Astrocyte (in vitro differentiated cells and primary cell): Measurements from ENCODE around the gene KRTAP10-6.

Experiments
- CTCF ChIP-seq: IDR thresholded peaks from 2 replicates; pipeline ENCODE4 v1.5.1; 2011; ENCODE audit warnings: low read depth, mild to moderate bottlenecking, inconsistent platforms, low read length, moderate library complexity; ENCODE audit not compliant: insufficient read depth
- EZH2 ChIP-seq: IDR thresholded peaks from 2 replicates; pipeline ENCODE4 v1.6.1; 2012; ENCODE audit warnings: mild to moderate bottlenecking, low read length, inconsistent platforms; ENCODE audit not compliant: insufficient read depth

DNA sequence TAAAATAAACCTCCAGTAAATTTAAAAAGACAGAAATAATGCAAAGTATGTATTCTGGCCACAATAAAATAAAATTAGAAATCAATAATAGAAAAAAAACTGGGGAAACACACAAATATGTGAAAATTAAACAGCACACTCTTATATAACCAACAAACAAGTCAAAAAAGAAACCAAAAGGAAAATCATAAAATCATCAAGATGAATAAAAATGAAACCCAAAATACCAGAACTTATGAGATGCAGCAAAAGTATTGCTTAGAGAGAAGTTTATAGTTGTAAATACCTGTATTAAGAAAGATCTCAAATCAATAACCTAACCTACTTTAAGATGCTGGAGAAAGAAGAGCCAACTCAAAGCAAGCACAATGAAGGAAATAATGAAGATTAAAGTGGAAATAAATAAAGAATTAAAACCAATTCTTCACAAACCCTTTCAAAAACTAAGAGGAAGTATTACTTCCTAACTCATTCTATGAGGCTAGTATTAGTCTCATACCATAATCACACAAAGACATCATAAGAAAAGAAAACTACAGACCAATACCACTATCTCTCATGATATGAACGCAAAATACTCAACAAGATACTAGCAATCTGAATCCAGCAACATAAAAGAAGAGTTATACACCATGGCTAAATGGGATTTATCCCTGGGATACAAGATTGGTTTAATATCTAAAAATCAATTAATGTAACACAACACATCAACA is 27.3 kb downstream of the KRTAP10-6 start:
- no peak for TF ChIP-seq CTCF
- no peak for TF ChIP-seq EZH2
